ENCODE measurements around the gene ANKRD9. TPM values are rescaled to one million over a fixed set of nuclear protein-coding genes. Genes with fewer than 3 reads are reported as not detected.
A peak's percentile ranks its signal among the peaks of the same experiment; 100 is the strongest.
"Not testable (repeated sequence)": the region's sequence is repeated elsewhere in the genome, so short reads cannot be mapped to it uniquely, and the experiment has no call there.

The ANKRD9 gene
- 38.9 and 49.8 TPM in 2 replicates for total RNA-seq (2014; rRNA removed)
- polyA plus RNA-seq (2012): 15.5 TPM

DNA sequence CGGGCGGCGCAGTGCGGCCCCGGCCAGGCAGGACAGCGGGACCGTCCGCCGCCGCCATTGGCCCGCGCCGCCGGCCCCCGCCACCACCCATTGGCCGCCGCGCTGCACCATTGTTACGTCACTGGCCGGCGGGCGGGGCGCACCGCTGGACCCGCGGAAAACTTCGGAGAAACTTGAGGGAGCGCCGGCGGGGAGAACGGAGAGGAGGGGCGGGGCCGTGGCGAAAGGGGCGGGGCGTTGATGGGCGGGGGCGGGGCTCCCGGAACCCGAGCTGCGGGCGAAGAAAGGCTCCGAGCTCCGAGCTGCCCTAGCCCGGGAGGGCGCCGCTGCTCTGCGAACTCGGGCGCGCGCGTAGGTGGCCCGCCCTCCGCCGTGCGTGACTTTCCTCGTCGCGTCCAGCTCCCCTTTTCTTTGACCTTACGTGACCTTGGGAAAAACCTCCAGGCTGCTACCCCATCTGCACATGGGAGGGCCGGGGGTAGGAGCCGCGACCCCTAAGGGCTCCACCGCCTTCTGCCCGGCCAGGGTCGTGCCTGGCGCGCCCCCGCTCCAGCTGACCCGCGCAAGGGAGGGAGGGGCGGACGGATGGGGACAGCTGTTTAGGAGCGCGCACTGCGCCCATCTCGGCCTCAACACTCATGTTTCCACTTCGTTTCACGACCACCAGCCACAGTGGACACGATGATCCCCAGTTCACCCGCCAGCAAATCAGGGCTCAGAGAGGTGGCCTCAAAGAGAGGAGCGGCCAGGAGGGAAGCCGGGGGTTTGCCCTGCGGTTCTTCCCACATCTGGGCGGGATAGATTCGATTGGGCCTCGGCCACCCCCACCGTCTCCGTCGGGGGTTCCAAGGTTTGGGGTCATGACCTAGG, at the start of gene ANKRD9:
Gene ANKRD9 (minus strand): TSS at position 31 of the 870 bp plus-strand sequence. CDS start 1,887 bp downstream, outside the sequence.
- peak; percentile 90 for DNase-seq (ENCODE audit: low read depth)

- DNase-seq (ENCODE audit: low read depth): no peak
Observed at GRCh38 chr14:102558556-102558955, 49.0 kb upstream of the ANKRD9 start.

GRCh38 chr14:102557434-102558226, 48.1 kb upstream of the ANKRD9 start:
- DNase-seq (ENCODE audit: low read depth): no peak

DNA sequence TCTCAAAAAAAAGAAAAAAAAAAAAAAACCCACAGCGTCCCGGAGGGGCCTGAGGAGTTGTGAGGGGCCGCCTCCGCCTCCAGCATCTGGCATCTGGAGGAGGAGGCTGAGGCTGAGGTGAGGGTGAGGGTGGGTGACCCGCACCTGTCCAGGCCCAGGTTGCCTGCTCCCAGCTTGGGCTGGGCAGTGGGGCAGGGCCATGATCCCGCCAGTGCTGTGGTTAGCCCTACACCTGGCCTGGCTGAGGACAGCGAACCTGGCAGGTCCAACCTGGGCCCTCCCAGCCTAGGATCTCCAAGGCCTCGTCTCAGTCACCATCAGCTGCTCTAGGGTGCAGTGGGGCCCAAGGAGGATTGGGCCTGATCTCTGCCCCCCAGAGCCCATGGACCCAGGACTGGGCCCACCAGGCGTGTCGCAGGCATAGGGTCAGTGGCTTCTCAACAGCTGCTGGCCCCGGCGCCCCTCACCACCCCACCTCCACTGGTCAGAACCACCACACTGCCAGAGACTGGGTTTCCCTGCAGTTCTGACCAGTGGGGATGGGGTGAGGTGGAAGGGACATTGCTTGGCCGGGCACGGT, 46.6 kb upstream of the ANKRD9 start:
- DNase-seq (ENCODE audit: low read depth): no peak

- peak; percentile 20 for DNase-seq (ENCODE audit: low read depth)
Observed at GRCh38 chr14:102554821-102555819, 45.5 kb upstream of the ANKRD9 start.

DNA sequence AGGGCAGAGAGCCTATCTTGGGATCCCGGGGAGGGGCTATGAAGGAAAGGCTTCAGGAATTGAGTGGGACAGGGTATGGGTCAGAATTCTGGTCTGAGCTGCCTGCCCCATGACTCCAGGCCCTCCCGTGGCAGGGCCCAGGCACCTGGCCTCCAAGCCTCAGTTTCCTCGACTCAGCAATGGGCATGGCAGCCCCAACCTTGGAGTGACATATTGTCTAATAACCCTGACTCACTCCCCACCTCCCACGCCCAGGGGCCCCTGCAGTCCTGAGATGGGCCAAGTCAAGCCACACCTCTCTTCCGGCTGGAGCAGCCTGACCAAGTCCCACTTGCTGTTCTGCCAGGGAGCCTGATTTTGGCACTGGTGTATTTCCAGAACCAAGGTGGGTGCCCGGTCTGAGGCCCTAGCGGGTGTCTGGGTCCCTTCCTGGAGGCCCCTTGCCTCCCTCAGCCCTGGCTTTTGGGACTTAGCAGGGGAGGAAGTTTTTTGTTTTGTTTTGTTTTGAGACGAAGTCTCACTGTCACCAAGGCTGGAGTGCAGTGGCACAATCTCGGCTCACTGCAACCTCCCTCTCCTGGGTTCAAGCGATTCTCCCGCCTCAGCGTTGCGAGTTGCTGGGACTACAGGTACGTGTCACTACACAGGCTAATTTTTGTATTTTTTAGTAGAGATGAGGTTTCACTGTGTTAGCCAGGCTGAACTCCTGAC, 42.6 kb upstream of the ANKRD9 start:
- DNase-seq (ENCODE audit: low read depth): no peak

- DNase-seq (ENCODE audit: low read depth): not testable (repeated sequence)
Observed at GRCh38 chr14:102550927-102551401, 41.4 kb upstream of the ANKRD9 start.

GRCh38 chr14:102548616-102549240, 39.2 kb upstream of the ANKRD9 start:
- DNase-seq (ENCODE audit: low read depth): no peak

DNA sequence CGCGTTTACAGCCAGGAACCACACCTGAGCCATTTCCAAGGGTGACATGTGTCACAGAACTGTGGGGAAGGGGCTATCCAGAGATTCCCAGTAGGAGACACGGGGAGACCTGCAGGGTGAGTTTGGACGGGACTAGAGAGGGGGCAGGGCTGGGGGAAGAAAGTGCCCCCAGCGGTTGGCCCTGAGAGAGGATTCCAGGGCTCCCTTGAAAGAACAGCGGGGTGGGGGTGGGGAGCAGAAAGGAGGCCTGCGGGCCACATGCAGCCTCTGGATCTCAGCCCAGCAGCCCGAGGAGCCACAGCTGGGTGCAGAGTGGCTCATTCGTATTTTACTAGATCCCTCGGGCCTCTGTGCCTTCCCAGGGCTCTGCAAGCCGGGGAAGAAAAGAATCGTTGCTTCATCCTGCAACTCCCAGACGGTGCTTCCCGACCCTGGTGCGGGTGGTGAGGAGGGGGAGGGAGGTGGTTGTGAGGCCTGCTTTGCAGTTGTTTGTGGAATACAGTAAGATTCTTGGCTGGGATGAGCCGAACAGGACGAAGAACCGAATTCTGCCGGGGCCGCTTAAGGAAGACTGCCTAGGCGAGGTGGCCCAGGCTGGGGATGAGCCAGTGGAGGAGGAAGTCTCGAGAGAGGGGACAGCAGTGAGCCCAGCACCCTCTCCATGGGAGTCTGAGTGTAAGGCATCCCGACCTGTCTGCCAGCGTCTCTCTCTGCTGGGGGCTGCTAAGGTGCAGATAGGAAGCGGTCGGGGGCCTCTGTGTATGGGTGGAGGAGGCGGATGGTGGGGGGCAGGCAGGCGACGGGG, 36.1 kb upstream of the ANKRD9 start:
- DNase-seq (ENCODE audit: low read depth): no peak

GRCh38 chr14:102544747-102545460, 35.3 kb upstream of the ANKRD9 start:
- DNase-seq (ENCODE audit: low read depth): no peak

- DNase-seq (ENCODE audit: low read depth): no peak
Observed at GRCh38 chr14:102544046-102544746, 34.6 kb upstream of the ANKRD9 start.

DNA sequence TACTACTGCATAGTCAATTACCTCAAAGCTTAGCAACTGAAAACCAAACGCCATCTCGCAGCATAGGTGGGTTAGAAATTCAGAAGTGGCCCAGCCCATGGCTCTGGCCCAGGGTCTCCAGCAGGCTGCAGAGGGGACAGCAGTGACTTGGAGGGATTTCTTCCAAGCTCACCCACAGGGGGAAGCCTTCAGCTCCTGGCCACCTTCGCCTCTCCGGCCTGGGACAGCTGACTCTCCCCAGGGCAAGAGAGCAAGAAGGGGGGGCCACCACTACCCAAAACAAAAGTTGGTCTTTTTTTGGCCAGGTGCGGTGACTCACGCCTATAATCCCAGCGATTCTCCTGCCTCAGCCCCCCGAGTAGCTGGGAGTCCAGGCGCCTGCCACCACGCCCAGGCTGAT, 32.2 kb upstream of the ANKRD9 start:
- no peak for DNase-seq (ENCODE audit: low read depth)

- DNase-seq (ENCODE audit: low read depth): not testable (repeated sequence)
Observed at GRCh38 chr14:102541029-102541491, 31.5 kb upstream of the ANKRD9 start.

DNA sequence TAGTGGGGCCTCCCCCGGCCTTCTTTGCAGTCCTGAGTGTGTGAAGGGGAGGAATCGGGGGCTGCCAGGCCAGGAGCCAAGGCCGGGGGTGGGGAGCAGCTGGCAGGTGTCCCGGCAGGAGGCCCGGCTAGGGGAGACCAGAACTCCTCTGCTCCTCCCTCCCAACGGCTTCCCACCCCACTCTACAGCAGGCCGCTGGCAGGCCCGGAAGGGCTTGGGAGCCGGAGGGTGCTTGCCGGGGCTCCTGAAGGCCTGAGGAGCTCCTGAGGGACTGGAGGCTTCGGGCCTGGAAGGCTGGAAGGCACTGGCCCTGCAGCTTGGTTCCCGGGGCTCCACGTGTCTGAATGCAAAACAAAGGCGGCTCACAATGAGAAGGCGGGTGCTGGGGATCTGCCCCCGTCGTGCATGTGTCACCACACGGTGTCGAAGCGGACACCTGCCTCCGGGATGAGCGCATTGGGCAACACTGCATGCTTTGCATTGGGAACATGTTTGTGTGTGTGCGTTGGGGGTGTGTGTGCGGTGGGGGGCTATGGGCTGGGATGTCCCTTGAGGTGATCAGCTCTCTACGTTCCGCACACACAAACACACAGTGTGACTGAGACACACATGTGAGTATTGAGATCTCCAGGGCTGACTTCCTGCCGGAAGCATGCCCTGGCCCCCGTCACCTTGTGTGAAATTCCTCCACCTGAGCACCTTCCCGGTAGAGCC, 30.9 kb upstream of the ANKRD9 start:
- DNase-seq (ENCODE audit: low read depth): no peak

DNA sequence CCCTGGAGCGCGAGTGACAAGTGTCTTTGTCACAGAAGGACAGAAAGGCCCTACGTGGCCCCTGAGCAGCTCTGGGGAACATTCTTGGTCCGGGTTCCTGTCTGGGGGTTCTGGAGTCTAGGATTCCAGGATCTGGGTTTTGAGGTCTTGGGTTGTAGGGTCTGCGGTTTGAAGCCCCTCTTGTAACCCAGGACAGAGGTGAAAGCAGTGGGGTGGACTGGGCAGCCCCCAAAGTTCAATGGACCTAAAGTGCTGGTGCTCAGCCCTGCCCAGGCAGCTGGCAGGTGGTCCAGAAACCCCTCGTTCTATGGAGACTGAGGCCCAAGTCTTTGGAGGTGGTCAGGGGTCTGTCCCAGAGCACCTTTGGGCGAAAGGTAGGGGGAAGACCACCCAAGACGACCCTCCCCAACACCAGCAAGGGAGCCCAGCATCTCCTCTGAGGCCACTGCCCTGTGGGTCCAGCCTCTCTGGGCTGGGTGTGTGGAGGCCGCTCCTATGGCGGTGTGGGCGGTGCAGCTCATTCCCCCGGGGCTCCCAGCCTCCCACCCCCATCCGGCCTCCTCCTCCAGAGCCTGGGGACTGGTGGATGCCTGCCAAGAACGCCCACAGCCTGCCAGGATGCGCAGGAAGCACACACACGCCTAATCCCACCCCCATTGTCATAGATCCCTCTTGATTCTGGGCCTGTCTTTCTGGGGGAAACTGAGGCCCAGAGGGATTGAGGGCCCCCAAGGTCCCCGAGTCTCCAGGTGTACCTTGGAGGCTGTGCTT, 30.2 kb upstream of the ANKRD9 start:
- no peak for DNase-seq (ENCODE audit: low read depth)

All from LHCN-M2 (cell line).